GM18951 (cell line): ENCODE measurements around the gene ASCC1.
A peak's percentile ranks its signal among the peaks of the same experiment; 100 is the strongest.

Source experiments
- POLR2A ChIP-seq: IDR thresholded peaks from 4 replicates; pipeline ENCODE4 v1.6.1; 2011; ENCODE audit warnings: mild to moderate bottlenecking; ENCODE audit not compliant: insufficient read length, insufficient read depth; ENCODE audit errors: extremely low read depth
- in situ Hi-C: fragments of 300-500 bp; cut with MboI; formaldehyde crosslinking; loops from one replicate; pipeline ENCODE4 v1.12.0; 2022; ENCODE audit warnings: low sequenced_read_pairs, mixed read lengths, inconsistent platforms; ENCODE audit not compliant: unreplicated experiment

The ASCC1 gene

DNA sequence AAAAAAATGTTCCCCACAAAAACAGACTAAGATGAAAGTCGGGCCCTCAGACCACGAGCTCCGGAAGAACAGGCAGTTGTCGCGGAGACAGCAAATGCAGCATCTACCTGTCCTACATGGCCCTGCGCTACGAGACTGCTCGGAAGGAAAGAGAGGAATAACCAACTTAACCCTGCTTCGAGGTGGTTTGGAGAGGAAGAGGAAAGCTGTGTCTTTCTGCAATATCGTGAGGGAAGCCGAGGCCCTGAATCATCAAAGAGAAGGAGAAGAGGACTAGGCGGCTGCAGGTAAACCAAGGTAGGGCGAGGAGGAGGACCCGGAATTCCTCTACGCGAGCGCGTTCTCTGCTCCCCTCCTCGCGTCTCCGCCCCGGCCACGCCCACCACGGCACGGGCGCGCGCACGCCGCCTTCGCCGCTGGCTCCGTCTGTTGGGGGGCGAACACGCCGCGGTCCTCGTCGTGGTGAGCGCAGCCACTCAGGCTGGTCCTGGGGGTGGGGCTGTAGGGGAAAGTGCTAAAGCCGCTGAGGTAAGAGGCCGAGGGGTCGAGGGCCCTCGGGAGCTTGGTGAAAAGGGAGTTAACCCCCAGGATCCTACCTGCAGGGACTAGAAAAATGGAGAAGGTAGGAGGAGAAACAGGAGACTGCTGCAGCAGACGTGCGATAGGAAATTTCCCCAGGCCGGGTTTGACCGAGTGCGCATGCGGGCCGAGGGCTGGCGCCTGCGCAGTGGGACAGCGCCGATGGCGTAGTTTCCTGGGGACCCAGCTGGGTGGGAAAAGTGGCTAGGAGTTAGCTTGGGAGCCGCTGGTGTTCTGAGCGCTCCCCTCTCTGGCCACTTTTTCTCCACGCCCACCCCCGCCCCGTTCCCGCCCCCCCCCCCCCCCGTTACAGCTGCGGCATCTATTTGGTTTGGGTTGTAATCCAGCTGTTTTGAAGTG is at the start of gene ASCC1, which contains the start of gene ANAPC16:
Gene ASCC1, minus strand, starts transcription at position 666 of the 939 bp plus-strand sequence. CDS start 2,978 bp downstream, outside the sequence.
Gene ANAPC16, plus strand, starts transcription at position 402 of the 939 bp plus-strand sequence. CDS start 7,903 bp downstream, outside the sequence.
- in situ Hi-C loops, result loop anchor here (10.0 kb wide), 1 partner anchor 119 kb away; no protein-coding TSS in a partner anchor
- TF ChIP-seq POLR2A, result peak; percentile 99

GRCh38 chr10:72265508-72265907 is 49.4 kb upstream of the ASCC1 start:
- in situ Hi-C loops, result no loop called here
- TF ChIP-seq POLR2A, result no peak

DNA sequence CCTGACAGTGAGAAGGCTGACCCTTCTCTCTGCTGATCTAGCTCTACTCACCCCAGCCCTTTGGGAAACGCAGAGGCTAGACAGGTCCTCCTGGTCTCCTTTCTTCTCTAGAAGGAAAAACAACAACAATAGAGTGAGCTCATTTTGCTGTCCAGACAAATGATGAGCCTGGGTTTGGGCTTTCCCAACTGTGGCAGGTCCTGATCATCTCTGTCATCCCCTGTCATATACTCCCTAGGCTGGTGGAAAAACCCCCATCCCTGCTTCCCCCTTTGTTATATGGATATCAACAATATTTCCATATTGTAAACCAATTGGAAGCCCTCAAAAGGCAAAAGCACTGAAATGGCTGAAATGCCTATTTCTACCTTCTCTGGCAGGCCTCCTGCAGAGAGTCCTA is 48.5 kb upstream of the ASCC1 start:
- in situ Hi-C loops, result no loop called here
- no peak for TF ChIP-seq POLR2A

DNA sequence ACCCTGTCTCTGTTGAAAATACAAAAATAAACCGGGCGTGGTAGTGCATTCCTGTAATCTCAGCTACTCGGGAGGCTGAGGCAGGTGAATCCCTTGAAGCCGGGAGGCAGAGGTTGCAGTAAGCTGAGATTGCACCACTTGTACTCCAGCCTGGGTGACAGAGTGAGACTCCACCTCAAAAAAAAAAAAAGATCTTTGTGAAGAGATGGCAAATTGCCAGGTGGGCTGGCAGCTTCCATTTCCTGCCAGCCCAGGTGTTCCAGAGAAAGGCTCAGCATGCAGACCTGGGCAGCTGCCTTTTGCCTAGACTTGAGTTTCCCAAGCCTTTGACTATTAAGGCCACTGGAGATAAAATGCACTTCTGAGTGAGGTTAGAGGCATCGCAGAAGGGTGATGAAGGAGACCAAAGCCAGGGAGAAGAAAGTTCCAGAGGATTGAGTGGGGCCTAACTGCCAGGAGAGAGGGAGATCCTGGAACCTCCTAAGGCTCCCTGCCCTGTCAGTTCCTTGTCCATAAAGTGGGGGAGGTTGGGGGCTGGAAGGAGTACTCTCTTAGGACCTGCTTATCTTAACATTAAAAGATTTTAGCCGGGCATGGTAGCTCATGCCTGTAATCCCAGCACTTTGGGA is 47.7 kb upstream of the ASCC1 start:
- TF ChIP-seq POLR2A, result no peak
- in situ Hi-C loops, result no loop called here

DNA sequence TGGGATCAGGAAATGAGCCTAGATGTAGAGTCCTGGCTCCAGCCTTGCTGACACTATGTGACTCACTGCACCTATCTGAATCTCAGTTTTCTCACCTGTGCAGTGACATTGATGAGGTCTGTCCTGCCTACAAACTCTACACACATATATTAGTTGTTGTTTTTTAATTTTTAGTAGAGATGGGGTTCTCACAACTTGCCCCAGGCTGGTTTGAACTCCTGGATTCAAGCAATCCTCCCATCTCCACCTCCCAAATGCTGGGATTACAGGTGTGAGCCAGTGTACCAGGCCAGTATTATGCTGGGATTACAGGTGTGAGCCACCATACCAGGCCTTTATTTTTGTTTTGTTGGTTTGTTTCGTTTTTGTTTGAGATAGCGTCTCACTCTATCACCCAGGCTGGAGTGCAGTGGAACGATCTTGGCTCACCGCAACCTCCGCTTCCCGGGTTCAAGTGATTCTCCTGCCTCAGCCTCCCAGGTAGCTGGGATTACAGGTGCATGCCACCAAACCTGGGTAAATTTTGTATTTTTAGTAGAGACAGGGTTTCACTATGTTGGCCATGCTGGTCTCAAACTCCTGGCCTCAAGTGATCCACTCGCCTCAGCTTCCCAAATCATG is 45.8 kb upstream of the ASCC1 start:
- in situ Hi-C loops, result no loop called here
- no peak for TF ChIP-seq POLR2A

- no peak for TF ChIP-seq POLR2A
- in situ Hi-C loops, result no loop called here
Measured at GRCh38 chr10:72260976-72261783, 45.1 kb upstream of the ASCC1 start.

DNA sequence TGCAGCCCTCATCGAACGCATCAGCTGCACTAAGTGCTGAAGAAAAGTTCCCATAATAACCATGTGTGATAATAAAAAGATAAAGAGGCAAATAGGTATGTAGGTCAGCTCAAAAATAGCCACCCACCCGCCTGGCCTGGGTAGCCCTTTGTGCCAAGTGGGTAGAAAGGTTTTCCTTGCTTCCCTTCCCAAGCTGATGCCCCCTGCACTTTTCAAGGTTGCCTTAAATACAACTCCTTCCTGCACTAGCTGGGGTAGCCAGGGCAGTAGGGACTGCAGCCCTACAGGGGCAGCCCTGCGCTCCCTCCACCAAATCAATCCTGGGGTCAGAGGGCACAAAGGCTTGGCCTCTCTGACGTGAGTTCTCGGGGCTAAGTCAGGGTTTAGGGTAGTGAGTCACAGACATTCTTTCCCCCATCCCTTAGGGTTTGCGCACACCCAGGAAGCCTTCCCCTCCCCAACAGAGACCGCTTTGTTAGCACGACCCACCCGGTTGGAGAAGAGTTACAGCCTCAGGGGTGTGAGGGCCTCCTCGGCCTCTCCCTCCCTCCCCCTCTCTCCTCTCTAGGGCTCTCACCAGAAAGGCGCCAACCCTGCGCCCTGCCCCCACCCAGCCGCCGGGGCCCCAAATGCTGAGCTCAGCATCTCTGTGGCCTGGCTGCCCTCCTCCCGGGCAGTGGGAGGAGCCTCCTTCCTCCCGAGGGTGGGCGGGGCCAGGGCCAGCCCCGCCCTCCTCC is 44.3 kb upstream of the ASCC1 start:
- TF ChIP-seq POLR2A, result no peak
- in situ Hi-C loops, result no loop called here

DNA sequence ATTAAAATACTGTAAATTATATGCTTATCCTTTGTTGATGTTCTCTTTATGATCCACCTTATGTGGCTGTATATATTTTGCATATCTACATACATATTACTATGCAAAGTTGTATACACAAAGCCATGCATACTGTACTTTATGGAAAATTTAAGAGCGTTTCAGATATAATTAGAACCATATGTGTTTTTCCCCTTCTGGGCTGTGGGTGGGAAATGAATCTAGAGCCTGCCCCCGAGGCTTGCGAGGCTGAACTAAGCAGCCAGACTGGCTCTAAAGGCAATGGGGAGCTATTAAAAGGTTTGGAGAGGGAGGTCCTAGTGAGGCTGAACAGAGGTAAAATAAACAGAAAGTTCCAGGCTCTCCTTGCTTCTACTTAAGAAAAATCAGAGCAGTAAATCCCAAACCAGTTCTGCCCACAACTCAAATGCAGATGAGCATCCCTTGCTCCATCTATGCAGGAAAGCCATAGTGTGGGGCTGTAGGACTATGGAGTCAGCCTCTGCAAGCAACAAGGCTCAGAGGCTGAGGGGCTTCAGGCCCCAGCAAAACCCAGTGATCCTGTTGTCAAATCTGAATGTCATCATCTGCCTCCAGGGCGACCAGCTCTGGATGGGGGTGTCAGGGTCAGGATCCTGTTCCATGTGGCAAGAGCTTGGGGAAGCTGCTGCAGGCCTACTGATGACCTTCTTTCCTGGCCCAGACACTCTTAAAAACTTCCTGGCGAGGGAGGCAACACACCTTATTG is 43.6 kb upstream of the ASCC1 start:
- TF ChIP-seq POLR2A, result no peak
- in situ Hi-C loops, result no loop called here

GRCh38 chr10:72258617-72259016 is 42.5 kb upstream of the ASCC1 start:
- in situ Hi-C loops, result no loop called here
- no peak for TF ChIP-seq POLR2A

GRCh38 chr10:72257051-72257892 is 41.2 kb upstream of the ASCC1 start:
- no peak for TF ChIP-seq POLR2A
- in situ Hi-C loops, result no loop called here
